ENCODE results near the gene GPER1. TPM values are rescaled to one million over a fixed set of nuclear protein-coding genes. Genes with fewer than 3 reads are reported as not detected.

The GPER1 gene
- total RNA-seq, 4 donors from 2014 or later = 4.2 to 8.9 (median 6.0) TPM

GRCh38 chr7:1066242-1066588, 21.7 kb upstream of the GPER1 start:
- TF ChIP-seq, protein P1, sequence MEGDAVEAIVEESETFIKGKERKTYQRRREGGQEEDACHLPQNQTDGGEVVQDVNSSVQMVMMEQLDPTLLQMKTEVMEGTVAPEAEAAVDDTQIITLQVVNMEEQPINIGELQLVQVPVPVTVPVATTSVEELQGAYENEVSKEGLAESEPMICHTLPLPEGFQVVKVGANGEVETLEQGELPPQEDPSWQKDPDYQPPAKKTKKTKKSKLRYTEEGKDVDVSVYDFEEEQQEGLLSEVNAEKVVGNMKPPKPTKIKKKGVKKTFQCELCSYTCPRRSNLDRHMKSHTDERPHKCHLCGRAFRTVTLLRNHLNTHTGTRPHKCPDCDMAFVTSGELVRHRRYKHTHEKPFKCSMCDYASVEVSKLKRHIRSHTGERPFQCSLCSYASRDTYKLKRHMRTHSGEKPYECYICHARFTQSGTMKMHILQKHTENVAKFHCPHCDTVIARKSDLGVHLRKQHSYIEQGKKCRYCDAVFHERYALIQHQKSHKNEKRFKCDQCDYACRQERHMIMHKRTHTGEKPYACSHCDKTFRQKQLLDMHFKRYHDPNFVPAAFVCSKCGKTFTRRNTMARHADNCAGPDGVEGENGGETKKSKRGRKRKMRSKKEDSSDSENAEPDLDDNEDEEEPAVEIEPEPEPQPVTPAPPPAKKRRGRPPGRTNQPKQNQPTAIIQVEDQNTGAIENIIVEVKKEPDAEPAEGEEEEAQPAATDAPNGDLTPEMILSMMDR (IDR thresholded peaks at IDR 0.05; ENCODE audit: low read depth) = no peak

- TF ChIP-seq, protein P1 (IDR thresholded peaks at IDR 0.05; ENCODE audit: low read depth) = no peak
These were observed 19.9 kb upstream of the GPER1 start for GRCh38 chr7:1068013-1068412.

GRCh38 chr7:1068619-1069018, 19.3 kb upstream of the GPER1 start:
- TF ChIP-seq, protein P1 (IDR thresholded peaks at IDR 0.05; ENCODE audit: low read depth) = no peak

GRCh38 chr7:1070544-1071011, 17.3 kb upstream of the GPER1 start:
- TF ChIP-seq, protein P1 (IDR thresholded peaks at IDR 0.05; ENCODE audit: low read depth) = no peak

DNA sequence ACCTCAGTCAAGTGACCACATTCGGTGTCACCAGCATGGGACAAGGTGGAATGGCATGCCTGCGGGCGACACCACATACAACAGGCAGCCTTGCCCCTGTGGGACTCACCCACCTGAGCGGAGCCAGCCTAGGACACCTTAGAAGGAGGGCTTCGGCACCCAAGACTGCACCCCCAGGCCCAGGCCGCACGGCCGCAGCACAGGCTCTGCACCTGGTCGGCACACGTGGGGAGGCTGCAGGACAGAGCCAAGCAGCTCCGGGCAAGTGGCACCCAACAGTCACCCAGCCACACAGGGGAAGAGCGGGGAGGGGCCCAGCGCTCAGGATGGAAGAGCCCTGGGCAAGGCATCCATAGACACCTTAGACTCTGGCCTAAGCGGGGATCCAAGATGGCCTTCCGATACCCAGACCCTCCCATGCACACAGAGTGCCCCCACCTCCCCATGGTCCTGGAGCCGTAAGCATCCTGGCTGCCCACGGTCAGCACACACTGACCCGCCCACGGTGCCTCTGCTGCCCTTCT, 16.1 kb upstream of the GPER1 start:
- TF ChIP-seq, protein P1 (IDR thresholded peaks at IDR 0.05; ENCODE audit: low read depth) = no peak

DNA sequence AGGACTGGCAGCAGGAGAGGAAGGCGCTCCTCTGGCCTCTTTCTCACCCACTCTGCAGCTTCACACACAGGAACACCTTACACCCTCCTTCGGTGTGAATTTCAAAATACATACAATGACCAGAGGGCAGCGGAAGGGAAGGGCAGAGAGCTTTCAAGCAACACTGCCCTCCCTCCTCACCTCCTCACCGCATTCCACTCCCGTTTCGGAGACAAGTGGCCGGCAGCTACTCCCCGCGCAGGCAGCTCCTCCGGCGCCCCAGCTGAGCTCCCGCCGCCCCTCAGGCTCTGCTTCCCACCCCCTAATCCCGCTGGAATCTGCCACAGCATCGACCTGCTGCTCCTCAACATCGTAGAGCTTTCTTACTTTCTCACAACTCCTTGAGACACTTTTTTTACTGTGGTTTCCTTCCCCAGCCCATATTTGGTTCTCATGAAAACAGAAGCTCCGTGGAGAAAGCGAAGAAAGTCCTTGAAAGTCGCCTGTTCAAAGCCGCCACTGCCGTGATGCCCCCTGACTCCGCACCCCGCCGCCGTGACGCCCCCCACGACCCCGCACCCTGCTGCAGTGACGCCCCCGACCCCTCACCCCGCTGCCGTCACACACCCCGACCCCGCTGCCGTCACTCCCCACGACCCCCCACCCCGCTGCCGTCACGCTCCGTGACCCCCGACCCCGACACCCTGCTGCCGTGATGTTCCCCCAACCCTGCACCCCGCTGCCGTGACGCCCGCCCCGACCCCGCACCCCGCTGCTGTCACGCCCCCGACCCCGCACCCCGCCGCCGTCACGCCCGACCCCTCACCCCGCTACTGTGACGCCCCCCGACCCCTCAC, 14.6 kb upstream of the GPER1 start:
- TF ChIP-seq, protein P1 (IDR thresholded peaks at IDR 0.05; ENCODE audit: low read depth) = no peak

DNA sequence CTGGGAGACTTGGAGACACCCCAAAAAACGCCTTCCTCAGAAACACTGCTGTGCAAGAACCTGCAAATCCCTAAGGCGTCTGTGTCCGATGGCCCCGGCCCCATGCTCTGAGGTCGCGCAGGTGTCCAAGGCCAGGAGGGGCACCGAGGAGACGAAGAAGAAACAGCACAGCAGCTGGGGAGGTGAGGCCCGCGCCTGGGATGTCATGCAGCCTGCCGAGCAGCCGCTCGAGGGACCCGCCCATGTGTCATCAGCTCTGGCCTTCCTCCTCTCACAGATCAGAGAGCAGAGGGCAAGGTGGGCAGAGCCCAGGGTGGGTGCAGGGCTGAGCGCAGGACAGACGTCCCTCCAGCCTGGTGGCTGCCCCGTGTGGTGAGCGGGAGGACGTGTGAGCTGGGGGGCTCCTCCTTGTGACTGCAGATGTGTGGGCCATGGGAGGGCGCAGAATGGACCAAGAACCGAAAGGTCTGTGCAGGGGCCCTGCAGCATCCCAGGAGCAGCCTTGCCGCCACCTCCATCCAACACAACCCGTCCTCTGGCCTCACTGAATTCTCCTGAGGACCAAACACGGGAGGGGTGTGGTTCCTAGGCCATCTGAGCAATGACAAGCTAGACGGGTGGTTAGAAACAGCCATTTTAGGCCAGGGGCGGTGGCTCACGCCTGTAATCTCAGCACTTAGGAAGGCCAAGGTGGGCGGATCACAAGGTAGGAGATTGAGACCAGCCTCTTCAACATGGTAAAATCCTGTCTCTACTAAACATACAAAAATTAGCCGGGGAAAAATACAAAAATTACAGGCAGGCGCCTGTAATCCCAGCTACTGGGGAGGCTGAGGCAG, 13.1 kb upstream of the GPER1 start:
- TF ChIP-seq, protein P1 (IDR thresholded peaks at IDR 0.05; ENCODE audit: low read depth) = no peak
